HL-60 (cell line): ENCODE data around the gene SMAD6.

Experiments used
- DNase-seq, 2 experiments: peaks; one replicate each; pipeline ENCODE4 v3.0.0-alpha.2; 2010 to 2020; ENCODE audit warnings: low read depth in 1 of 2, low spot score in 1 of 2
- H3K27ac ChIP-seq: fragments of 250-450 bp; sonication (Bioruptor Pico); replicated peaks from 2 replicates; pipeline ENCODE4 v1.5.1; 2020; ENCODE audit warnings: mild to moderate bottlenecking, moderate library complexity
- H3K27me3 ChIP-seq: fragments of 250-450 bp; sonication (Bioruptor Pico); 2 replicates; pipeline ENCODE4 v1.5.1; 2021; ENCODE audit warnings: mild to moderate bottlenecking, moderate library complexity; ENCODE audit not compliant: insufficient read depth, poor library complexity, severe bottlenecking
- H3K4me3 ChIP-seq: replicated peaks from 2 replicates; pipeline ENCODE4 v1.5.1; 2011; ENCODE audit warnings: mild to moderate bottlenecking, control low read depth, low read length; ENCODE audit not compliant: insufficient read depth
- CTCF ChIP-seq: IDR thresholded peaks from one replicate; pipeline ENCODE4 v1.5.1; 2011; ENCODE audit warnings: low read length, control low read depth, inconsistent platforms; ENCODE audit not compliant: insufficient read depth
- GABPA ChIP-seq: IDR thresholded peaks from 2 replicates; pipeline ENCODE4 v1.6.1; 2012; ENCODE audit warnings: low read depth
- POLR2AphosphoS5 ChIP-seq: IDR thresholded peaks from 2 replicates; pipeline ENCODE4 v1.6.1; 2012; ENCODE audit warnings: low read depth
- REST ChIP-seq: IDR thresholded peaks from 2 replicates; pipeline ENCODE4 v1.6.1; 2012; ENCODE audit warnings: low read depth; ENCODE audit not compliant: insufficient replicate concordance
- SPI1 ChIP-seq: IDR thresholded peaks from 2 replicates; pipeline ENCODE4 v1.6.1; 2012; ENCODE audit warnings: low read depth, mild to moderate bottlenecking, borderline replicate concordance

The SMAD6 gene

GRCh38 chr15:66774001-66774814 is 72.2 kb downstream of the SMAD6 start:
- TF ChIP-seq CTCF: peak; percentile 79
- TF ChIP-seq POLR2AphosphoS5: no peak
- no peaks in the 10 kb centered on the region for H3K27me3 ChIP-seq
- no peak overlapping the region for H3K27ac ChIP-seq
- H3K4me3 ChIP-seq: no peak overlapping the region
- DNase-seq: peak in 1 of 2 experiments; percentile 65

- Histone ChIP-seq H3K4me3 (no peak overlapping the region), H3K27ac (no peak overlapping the region), H3K27me3 (no peaks in the 10 kb centered on the region)
- no peak for DNase-seq
- TF ChIP-seq REST (no peak), POLR2AphosphoS5 (no peak), GABPA (no peak), SPI1 (no peak), CTCF (no peak)
Observed at GRCh38 chr15:66775127-66776105, 73.4 kb downstream of the SMAD6 start.

- H3K4me3 ChIP-seq: no peak overlapping the region
- TF ChIP-seq REST (no peak), CTCF (no peak), SPI1 (no peak), POLR2AphosphoS5 (no peak), GABPA (no peak)
- no peak for DNase-seq
- no peak overlapping the region for H3K27ac ChIP-seq
- H3K27me3 ChIP-seq: no peaks in the 10 kb centered on the region
Observed at GRCh38 chr15:66777054-66777453, 75.0 kb downstream of the SMAD6 start.
